ENCODE data around the gene ARHGAP9.
"Not testable (repeated sequence)": the region's sequence is repeated elsewhere in the genome, so short reads cannot be mapped to it uniquely, and the experiment has no call there.

Gene ARHGAP9

GRCh38 chr12:57456145-57456700 lies 23.4 kb downstream of the ARHGAP9 start:
- DNase-seq, result no peak

DNA sequence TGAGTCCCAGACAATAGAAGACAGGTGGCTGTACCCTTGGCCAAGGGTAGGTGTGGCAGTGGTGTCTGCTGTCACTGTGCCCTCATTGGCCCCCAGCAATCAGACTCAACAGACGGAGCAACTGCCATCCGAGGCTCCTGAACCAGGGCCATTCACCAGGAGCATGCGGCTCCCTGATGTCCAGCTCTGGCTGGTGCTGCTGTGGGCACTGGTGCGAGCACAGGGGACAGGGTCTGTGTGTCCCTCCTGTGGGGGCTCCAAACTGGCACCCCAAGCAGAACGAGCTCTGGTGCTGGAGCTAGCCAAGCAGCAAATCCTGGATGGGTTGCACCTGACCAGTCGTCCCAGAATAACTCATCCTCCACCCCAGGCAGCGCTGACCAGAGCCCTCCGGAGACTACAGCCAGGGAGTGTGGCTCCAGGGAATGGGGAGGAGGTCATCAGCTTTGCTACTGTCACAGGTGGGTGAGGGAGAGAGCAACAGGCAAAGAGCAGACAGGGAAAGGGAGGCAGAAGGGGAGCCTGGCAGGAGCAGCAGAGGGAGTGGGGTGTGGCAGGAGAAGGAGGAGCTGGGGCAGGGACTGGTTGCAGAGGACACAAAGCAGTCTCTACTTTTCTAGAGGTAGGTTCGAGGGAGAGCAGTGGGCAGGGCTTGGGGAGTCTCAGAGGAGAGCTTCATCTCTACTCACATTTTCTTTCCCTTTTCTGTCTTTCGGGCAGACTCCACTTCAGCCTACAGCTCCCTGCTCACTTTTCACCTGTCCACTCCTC lies 24.1 kb downstream of the ARHGAP9 start:
- no peak for DNase-seq

DNA sequence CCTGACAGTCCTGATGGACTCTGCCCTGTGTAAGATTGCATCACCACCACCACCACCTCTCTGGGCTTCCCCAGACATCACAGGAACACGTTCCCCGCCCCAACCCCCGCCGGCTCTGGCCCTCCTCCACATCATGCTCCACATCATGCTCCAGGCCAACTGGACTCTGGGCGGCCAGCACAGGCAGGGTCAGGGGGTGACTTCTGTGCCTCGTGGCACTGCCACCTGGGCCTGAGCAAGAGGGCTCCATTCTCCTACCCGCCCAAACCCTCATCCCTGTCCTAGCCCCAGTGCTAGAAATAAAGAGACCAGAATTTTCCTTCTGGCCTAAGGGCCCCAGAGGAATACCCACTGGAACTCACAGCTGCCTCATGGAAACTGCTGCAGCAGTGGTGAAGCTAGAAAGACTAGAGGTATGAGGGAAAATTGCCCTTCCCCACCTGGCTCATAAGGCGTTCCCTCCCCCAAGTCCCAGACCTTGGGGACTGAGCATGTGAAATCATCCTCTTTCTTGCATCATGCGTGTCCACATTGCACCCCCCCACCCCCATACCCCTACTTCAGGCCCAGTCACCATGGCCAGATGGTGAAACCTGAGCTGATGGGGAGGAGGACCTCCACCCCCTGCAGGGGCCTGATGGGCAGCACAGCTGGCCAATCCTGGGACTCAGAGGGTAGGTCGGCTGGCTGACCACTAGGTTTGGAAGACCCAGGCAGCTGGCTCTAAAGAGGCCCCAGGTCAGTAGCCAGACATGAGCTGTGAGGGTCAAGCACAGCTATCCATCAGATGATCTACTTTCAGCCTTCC lies 24.9 kb downstream of the ARHGAP9 start, which contains the start of gene INHBE:
Gene INHBE (plus strand): TSS at position 742 of the 808 bp plus-strand sequence. CDS start 230 bp downstream, outside the sequence.
- no peak for DNase-seq

DNA sequence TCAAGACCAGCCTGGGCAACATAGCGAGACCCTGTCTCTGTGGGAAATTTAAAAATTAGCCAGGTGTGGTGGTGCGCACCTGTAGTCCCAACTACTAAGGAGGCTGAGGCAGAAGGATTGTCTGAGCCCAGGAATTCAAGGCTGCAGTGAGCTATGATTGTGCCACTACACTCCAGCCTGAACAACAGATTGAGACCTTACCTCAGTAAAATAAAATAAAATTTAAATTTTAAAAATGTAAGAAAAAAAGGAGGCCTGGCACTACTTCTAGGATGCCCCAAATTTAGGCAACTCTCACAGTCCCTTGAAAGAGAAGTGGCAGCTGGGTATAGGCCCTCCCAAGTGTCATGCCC lies 25.5 kb downstream of the ARHGAP9 start:
- no peak for DNase-seq

- peak; percentile 96 for DNase-seq
These were observed 26.6 kb downstream of the ARHGAP9 start for GRCh38 chr12:57452937-57453509.

DNA sequence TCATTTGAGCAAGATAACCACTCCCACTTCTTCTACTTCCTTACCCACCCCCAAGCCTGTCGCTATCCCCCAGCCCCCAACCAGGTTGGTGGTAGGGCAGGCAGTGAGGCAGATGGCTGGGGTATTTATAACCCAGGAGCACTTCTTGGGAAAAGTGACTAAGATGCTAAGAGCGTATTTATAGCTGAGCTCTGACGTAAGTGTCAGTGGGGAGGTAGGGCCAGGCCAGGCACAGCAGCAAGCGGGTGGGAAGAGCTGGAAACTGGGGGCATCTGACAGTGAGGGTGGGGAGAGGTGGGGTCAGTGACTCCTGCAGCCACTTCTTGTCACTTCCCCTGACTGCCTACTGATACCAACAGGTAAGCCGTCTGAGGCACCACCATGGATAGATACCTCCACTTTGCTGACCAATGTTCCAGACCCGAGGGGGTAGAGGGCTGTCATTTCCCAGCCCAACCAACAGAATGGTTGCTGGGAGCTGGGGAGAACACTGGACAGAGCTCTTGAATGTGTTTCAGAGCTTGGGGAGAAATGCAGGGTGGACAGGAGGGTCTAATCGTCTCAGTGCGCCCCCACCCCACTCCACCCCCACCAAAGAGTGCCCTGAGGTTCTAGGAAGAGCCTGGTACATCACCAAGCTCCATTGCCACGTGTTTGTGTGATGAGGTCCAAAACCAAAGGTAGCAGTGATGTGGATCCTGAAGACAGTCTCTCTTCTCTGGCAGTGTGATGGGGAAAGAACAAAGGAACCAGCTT lies 27.3 kb downstream of the ARHGAP9 start:
- no peak for DNase-seq

GRCh38 chr12:57451233-57451778 lies 28.4 kb downstream of the ARHGAP9 start:
- DNase-seq, result no peak

GRCh38 chr12:57450057-57450456 lies 29.6 kb downstream of the ARHGAP9 start:
- no peak for DNase-seq

DNA sequence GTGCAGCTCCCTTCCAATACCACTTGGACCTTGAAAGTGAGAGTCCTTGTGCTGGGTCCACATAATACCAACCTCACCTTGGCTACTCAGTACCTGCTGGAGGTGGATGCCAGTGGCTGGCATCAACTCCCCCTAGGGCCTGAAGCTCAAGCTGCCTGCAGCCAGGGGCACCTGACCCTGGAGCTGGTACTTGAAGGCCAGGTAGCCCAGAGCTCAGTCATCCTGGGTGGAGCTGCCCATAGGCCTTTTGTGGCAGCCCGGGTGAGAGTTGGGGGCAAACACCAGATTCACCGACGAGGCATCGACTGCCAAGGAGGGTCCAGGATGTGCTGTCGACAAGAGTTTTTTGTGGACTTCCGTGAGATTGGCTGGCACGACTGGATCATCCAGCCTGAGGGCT lies 30.3 kb downstream of the ARHGAP9 start:
- DNase-seq, result no peak

DNA sequence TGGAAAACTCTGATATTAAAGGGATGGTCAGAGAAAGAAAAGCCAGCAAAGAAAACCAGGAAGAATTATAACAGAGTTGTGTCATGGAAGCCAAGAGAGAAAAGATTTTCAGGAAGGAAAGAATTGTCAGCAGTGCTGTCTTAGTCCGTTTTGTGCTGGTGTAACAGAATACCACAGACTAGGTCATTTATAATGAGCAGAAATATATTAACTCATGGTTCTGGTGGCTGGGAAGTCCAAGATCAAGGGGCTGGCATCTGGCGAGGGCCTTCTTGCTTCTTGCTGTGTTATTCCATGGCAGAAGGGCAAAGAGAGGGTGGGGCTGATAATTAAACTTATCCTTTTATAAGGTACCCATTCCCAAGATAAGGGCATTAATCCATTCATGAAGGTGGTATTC lies 31.0 kb downstream of the ARHGAP9 start:
- no peak for DNase-seq

- no peak for DNase-seq
These were observed 33.2 kb downstream of the ARHGAP9 start for GRCh38 chr12:57446292-57446960.

DNA sequence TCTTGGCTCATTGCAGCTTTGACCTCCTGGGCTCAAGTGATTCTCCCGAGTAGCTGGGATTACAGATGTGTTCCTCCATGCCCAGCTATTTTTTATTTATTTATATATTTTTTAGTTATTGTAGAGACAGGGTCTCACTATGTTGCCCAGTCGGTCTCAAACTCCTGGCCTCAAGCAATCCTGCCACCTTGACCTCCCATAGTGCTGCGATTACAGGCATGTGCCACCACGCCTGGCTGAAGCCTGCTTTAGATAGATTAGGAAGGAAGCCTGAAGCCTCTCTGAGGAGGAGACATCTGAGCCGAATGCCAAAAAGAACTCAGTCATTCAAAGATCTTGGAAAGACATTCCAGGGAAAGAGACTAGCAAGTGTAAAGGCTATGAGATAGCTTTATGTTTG lies 34.9 kb downstream of the ARHGAP9 start:
- no peak for DNase-seq

- DNase-seq, result not testable (repeated sequence)
These were observed 35.3 kb downstream of the ARHGAP9 start for GRCh38 chr12:57444337-57444736.

GRCh38 chr12:57441846-57442427 lies 37.7 kb downstream of the ARHGAP9 start:
- no peak for DNase-seq

DNA sequence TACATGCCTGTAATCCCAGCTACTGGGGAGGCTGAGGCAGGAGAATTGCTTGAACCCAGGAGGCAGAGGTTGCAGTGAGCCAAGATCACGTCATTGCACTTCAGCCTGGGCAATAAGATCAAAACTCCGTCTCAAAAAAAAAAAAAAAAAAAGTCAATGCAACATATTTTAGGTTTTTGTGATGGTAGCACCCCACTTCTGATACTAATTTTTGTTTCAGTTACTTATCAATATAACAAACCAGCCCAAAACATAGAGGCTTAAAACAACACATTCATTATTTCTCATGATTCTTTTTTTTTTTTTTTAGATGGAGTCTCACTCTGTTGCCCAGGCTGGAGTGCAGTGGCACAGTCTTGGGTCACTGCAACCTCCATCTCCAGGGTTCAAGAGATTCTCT lies 38.3 kb downstream of the ARHGAP9 start:
- not testable (repeated sequence) for DNase-seq

DNA sequence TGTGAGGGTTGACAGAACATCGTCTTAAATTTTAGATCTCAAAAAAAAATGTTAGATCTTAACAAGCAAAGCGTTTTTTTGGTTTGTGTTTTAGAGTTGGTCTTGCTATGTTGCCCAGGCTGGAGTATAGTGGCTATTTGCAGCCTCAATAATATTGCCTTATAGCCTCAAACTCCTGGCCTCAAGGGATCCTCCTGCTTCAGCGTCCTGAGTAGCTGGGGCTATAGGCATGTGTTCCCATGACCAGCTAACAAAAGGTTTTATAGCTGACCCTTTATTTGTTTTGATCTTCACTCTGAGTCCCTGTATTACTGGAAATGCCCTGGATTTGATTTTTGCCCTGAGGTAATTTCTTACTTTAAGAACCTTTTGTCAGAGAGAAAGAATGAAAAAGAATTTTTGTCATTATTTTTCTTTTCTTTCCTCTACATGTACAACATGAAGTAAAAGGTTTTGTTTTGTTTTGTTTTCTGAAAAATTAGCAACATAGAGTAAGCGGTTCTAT lies 39.9 kb downstream of the ARHGAP9 start:
- DNase-seq, result no peak

- no peak for DNase-seq
These were observed 41.3 kb downstream of the ARHGAP9 start for GRCh38 chr12:57438400-57438799.

DNA sequence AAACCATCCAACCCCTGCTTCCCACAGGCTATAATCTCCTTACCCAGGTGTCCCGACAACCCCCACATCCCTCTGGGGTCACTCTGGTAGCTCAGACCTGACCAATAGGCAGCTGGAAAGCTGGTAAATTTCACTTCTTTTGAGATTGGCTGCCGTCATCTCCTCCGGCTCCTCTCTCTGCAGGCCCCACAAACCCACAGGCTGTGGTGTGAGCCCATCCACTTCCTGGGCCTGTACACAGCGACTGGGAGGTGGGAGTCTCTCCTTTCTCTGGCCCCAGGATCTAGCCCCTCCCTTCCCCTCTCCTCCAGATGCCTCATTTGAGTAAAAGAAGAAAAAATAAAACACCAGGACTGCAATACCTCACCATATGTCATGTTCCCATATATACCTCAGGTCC lies 44.4 kb downstream of the ARHGAP9 start:
- no peak for DNase-seq

DNA sequence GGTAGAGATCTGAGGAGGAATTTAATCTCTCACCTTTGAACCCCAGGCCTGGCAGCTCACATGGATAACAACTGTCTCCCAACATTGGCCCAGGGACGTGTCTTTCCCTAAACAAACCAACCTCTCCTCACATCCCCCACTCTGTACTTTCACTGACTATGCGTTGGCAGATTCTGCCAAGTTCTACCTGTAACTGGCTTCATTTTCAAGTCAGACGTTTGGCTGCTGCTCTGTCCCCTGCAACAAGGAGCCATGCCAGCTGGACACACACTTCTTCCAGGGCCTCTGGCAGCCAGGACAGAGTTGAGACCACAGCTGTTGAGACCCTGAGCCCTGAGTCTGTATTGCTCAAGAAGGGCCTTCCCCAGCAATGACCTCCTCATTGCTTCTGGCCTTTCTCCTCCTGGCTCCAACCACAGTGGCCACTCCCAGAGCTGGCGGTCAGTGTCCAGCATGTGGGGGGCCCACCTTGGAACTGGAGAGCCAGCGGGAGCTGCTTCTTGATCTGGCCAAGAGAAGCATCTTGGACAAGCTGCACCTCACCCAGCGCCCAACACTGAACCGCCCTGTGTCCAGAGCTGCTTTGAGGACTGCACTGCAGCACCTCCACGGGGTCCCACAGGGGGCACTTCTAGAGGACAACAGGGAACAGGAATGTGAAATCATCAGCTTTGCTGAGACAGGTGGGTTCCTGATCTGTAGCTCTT lies 45.0 kb downstream of the ARHGAP9 start, which contains the start of gene INHBC:
Gene INHBC (plus strand): TSS at position 268 of the 707 bp plus-strand sequence. CDS start 103 bp downstream, at position 371.
- no peak for DNase-seq

DNA sequence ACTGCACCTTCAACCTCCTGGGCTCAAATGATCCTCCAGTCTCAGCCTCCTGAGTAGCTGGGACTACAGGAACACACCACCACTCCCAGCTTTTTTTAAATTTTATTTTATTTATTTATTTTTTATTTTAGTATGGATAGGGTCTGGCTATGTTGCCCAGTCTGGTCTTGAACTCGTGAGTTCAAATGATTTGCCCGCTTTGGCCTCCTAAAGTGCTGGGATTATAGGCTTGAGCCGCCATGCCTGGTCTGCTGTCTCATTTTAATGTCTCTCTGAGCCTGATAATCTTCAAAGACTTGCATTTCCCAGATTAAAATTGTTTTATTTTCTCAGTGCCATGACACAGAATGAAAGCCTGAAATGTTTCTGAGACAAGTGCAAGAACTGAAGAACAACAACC lies 46.3 kb downstream of the ARHGAP9 start:
- DNase-seq, result no peak
